Measurements from ENCODE around the gene ITLN2. TPM values are rescaled to one million over a fixed set of nuclear protein-coding genes. Genes with fewer than 3 reads are reported as not detected.

The ITLN2 gene
- total and polyA plus RNA-seq, 2 of the 8 experiments (the other 6 are each of a cell fraction or from before 2014, with no cell fraction given), result 4.7 to 6.3 TPM

DNA sequence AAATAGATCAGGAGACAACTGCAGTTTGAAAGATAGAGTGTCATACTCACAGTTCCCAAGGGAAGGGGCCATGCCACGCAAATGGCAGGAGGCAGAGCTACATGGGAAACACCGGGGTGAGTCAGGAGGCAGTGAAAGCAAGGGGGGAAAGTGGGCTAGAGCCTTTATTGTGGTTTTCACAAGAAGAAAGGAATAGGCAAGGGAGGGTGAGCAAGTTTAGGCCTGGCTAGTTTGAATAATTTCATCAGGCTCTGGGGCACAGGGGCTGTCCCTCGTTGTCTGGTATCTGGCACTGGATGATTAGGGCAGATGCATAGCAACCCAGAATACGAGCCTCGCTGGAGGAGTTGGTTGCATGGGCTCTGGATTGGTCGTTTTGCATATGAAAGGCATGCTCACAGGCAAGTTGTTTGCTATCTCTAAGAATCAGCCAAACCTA lies 17.0 kb upstream of the ITLN2 start (continued):
- TF ChIP-seq, protein P1, sequence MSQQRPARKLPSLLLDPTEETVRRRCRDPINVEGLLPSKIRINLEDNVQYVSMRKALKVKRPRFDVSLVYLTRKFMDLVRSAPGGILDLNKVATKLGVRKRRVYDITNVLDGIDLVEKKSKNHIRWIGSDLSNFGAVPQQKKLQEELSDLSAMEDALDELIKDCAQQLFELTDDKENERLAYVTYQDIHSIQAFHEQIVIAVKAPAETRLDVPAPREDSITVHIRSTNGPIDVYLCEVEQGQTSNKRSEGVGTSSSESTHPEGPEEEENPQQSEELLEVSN (IDR thresholded peaks at IDR 0.05), result 0 out of 2 replicates have a peak, but pooled peaks have one; percentile 38
- TF ChIP-seq RBBP5 (IDR thresholded peaks at IDR 0.05; ENCODE audit: borderline replicate concordance, low read depth, low read length) (no peak), EP300 (IDR thresholded peaks at IDR 0.05; ENCODE audit: borderline replicate concordance in 1 of 2, low read depth in 2 of 2, low read length in 2 of 2) (no peak)
- TF ChIP-seq, protein P2, sequence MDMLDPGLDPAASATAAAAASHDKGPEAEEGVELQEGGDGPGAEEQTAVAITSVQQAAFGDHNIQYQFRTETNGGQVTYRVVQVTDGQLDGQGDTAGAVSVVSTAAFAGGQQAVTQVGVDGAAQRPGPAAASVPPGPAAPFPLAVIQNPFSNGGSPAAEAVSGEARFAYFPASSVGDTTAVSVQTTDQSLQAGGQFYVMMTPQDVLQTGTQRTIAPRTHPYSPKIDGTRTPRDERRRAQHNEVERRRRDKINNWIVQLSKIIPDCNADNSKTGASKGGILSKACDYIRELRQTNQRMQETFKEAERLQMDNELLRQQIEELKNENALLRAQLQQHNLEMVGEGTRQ (IDR thresholded peaks at IDR 0.05; ENCODE audit: low read length), result no peak

Measured in H1 (cell line).